ENCODE data around the gene TIAL1.

GRCh38 chr10:119531067-119531466 is 65.7 kb downstream of the TIAL1 start:
- TF ChIP-seq CTCF (conservative IDR thresholded peaks at IDR 0.05) (no peak), ZFX (IDR thresholded peaks at IDR 0.05) (no peak)

Data from C4-2B (cell line).